NCI-H82 treated with DMSO at 0.1 percent for 48 hours (cell line): Measurements from ENCODE around the gene PTGFRN.

Experiments
- DNase-seq: peaks from one replicate; lab custom pipeline; 2025; ENCODE audit not compliant: unreplicated experiment; lab: John Stamatoyannopoulos, UW

The PTGFRN gene

DNA sequence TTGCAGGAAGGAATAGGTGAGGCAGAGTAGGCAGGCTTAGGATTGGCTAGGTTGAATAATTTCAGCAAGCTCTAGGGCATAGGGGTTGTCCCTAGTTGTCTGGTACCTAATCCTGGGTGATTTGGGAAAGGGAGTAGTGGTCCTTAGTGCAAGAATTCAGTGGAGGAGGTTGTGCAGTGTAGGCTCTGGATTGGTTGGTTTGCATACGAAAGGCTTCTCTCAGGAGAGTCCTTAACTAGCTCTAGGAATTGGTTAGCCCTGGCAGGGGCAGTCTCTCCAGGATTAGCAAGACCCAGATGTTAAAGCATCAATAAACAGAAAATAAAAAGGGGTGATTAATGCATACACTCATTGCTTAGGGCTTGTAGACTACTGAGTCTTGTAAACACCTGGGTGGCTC lies 82.2 kb downstream of the PTGFRN start:
- no peak for DNase-seq

DNA sequence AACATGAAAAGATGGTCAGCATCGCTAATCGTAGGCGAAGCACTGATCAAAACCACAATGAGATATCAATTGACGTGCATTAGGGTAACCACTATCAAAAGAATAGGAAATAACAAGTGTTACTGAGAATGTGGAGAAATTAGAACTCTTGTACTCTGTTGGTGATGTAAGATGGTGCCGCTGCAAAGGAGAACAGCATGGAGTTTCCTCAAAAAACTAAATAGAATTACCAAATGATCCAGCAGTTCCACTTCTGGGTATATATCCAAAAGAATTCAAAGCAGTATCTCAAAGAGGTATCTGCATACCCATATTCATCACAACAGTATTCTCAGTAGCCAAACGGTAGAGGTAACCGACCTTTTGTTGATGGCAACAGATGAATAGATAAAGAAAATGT lies 83.6 kb downstream of the PTGFRN start:
- no peak for DNase-seq

DNA sequence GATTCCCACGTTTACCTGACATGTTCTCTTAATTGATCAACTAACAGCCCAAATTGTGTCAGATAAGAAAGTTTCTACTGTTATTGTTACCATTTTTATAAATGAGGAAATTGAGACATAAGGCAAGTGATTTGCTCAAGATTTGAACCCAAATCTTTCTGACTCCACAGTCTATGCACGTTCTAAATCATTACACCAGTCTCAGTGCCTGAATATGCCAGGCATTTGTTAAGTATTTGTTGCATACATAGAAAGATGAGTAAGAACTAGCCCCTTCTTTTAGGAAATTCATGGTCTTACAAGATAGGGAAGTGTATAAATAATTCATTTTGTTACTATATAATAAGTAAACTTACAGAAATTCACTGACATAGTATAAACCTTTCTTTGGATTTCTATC lies 84.7 kb downstream of the PTGFRN start:
- DNase-seq, result no peak

DNA sequence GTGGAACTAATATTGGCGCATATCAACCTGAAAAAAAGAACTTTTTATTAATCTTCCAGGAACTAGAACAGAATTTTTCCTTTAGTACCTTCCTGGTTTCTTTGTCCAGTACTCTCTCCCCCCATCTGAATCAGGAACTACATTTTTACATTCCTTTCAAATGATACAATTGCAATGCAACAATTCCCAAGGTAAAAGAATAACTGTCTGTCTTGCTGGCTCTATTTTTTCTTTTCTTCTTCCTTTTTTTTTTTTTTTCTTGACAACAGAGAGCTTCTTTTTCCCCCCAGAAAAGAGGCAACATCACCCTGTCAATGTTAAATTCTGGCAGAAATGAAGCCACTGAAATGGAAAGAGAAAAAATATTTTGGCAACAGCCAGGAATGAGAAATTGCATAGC lies 87.3 kb downstream of the PTGFRN start:
- DNase-seq, result no peak

DNA sequence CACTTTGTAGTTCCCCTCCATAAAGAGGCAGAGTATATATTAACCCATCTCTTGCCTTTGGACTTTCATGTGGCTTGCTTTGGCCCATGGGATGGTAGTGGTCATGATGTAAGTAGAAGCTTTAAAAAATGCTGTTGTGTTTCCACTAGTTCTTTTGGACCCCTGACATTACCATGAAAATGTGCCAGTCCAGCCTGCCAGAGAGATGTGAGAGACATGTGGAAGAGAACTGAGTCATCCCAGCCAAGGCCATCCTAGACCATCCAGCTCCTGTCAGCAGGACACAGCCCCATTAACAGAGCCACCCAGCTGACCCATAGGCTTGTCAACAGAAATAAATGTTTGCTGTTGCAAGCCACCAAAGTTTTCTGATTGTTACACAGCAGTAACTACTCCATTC lies 87.9 kb downstream of the PTGFRN start:
- no peak for DNase-seq

DNA sequence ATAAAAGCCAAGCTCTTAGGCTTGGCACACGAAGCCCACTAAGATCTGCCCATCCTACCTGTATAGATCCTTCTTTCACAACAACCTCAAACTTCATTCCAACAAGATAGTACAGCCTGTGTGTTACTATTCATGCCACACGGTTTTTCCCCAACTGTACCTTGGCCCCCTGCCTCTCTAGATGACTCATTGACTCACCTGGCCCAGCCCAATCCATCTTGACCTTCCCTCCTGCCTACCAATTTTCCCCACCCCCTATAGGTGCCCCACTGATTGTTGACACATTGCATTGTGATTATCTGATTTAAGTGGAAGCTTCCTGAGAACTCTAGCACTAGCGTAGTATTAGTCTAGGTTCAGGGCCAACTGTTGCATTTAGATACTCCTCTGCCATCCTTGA lies 89.9 kb downstream of the PTGFRN start:
- no peak for DNase-seq

DNA sequence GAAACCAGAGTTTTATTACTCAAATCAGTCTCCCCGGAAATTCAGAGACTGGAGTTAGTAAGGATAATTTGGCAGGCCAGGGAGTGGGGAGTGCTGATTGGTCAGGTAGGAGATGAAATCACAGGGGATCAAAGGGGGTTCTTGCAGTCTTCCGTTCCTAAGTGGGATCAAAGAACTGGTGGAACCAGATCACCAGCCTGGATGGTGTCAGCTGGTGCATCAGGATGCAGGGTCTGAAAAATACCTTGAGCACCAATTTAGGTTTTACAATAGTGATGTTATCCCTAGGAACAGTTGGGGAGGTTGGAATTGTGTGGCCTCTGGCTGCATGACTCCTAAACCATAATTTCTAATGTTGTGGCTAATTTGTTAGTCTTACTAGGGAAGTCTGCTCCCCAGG lies 90.4 kb downstream of the PTGFRN start:
- DNase-seq, result no peak

DNA sequence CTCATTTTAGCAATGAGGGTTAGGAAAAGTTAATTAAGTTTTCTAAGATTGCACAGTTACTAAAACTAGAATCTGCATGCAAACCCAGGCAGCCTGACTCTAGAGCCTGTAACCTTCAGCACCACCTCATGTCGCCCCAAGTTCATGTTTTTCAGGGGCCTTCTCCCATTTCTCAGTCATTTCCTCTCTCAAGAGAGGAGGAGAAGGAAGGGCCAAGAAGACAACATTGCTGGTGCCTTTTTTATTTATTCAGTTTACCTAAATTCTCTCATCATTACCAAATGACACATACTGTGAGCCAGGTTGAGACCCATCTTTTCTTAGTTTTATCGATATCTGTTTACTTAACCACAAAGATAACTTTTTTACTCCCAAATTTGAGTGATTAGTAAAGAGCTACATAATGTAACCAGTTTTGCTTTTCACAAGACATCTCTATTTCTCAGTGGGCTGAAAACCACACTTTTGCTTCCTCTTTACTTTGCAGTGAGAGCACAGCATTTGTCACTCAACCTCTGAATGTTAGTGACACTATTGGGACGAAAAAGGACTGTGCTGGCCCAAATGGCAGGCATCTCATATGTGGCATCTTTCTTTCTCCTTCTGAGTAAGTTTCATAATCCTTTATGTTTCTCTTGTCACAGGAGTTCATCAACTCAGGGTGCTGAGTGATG lies 91.7 kb downstream of the PTGFRN start, which contains the start of gene CD101:
CD101 (plus strand) TSS at position 507 of the 674 bp plus-strand sequence; CDS start at position 565, 58 bp downstream.
- DNase-seq, result no peak

DNA sequence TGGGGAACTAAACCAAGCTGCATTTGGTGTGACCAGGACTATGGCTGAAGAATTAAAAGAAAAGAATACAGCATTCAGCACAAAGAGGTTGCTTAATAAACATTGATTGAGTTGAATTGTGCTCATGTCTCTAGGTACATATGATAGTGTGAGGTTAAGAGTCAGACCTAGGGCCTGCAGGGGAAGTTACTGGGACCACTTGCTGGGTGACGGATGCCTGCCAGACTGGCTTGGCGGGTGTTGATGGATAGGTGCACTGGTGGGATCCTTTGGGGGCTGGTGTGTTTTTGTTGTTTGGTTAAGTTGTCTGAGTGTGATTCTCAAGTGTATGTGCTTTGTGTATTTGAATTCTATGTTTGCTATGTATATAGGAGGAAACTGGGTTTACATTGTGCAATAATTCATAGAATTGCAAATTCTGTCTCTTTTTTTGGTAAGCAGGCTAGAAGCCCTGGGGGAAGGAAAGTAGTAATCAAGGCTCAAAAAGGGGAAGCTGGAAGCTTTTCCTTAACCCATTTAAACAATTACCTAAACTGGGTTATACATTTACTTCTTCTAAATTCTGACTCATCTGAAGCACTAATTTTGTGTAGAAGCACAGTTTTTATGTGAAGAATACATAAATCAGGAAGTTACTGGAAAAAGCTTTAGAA lies 93.6 kb downstream of the PTGFRN start:
- DNase-seq, result no peak

DNA sequence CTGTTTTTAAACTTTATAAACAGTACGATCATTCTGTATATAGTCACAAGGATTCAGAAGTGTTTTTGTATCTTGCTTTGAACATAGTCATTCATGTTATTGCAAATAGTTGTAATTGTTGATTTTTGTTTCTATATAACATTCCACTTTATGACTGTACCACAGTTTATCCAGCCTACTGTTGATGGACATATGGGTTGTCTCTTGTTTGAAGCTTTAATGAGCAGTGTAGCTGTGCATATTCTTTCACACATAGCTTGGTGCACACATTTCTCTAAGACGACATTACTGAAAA lies 98.0 kb downstream of the PTGFRN start:
- DNase-seq, result no peak

DNA sequence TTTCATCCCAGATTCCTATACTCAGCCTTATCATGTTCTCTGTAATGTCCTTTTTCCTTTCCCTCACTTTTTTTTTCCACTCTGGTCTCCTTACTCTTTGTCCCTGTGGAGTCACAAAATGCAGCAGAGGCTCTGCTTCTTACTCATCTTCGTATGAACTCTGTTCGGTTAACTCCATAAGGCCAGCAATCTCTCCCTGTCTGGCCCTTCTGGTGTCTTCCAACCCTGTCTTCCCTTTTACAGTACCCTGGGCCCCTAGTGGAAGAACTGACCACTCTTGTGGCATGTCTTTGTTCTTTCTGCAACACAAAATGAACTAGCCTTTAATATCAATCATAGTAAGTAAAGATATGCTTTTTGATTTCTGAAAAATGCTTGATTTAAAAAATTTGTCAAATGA lies 98.9 kb downstream of the PTGFRN start:
- DNase-seq, result no peak

DNA sequence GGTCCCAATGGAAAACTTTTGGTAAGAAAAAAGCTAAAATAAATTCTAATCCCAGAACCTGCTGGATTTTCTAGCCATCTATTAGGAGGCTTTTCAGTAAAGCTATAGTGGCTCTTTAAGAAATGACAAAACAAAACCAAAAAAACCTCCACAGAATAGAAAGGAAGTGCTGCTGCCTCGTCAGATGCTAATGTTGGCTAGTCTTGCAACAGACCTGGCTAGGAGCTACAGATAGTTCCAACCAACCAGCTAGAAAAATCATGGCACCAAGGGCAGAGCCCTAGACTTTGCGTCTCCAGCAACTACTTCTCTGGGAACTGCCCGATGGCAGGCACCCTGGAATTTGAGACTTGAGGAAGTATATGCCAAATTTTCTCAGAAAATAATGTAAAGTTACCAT lies 99.4 kb downstream of the PTGFRN start:
- no peak for DNase-seq

DNA sequence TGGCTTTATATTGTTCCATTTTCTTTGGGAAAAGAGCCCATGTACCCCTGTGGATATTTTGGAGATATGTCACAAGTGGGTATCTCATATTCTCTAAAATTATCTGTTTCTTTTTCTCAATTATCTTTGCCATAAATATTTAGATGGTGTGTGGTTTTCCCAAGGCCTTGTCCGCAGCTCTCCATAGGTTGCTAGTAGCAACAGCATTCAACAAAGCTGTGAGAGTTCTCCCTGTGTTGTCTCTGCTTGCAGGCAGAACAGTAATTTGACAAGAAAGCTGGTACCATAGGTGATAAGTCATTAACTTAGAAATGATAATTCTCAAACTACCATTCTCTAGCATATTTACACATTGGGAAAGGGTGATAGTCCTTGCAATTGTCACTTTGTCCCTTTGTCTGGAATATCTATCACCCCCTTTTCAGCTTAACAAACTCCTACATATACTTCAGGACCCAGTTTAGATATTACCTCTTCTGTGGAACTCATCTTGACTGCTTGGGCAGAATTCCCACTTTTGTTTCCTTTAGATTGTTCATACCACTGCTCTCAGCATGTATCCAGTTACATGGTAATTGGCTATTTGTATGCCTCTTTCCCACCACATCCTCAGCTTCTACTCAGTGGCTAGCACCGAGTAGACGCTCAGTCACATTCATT lies 100.7 kb downstream of the PTGFRN start:
- no peak for DNase-seq

DNA sequence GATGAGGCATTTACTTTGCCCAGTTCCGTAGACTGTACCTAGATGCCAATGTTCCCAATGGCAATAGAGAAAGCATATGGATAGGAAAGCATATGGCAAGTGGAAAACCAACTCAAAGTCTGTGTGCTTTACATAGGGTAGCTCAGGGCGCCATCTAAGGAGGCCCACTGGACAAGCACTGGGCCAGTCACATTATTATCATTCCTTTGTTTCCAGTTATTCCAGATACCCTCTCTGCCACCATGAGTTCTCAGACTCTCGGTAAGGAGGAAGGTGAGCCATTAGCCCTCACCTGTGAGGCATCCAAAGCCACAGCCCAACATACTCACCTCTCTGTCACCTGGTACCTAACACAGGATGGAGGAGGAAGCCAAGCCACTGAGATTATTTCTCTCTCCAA lies 101.6 kb downstream of the PTGFRN start:
- no peak for DNase-seq

DNA sequence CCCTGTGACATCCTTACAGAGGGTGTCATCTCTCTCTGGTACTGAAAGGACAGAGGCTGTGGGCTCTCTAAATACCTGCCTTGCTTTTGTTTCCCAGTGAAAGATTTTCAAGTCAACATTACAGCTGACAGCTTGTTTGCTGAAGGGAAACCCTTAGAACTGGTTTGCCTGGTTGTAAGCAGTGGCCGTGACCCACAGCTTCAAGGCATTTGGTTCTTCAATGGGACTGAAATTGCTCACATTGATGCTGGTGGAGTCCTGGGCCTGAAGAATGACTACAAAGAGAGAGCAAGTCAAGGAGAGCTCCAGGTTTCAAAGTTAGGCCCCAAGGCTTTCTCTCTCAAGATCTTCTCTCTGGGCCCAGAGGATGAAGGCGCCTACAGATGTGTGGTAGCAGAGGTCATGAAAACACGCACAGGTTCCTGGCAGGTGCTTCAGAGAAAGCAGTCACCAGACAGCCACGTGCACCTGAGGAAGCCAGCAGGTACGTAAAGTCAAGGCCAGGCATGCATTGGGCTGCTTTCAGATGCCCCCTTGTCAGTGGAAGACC lies 103.7 kb downstream of the PTGFRN start:
- DNase-seq, result no peak

DNA sequence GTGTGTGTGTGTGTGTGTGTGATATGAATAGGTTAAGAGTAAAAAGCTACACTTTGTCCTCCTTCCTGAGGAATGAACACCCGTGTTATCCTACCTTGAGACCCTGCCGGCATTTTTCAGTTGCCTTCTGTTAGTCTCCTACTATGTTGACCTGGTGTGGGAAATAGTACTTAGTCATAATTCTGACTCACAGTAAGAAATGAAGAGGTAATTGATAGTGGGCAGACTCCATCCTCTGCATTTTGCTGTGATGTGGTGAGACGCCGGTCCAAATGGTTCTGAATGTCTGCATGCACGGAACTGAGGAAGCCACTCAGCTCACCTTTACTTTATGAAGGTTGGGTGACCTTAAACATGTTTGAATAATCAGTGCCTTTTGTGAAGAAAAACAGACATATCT lies 104.5 kb downstream of the PTGFRN start:
- no peak for DNase-seq

DNA sequence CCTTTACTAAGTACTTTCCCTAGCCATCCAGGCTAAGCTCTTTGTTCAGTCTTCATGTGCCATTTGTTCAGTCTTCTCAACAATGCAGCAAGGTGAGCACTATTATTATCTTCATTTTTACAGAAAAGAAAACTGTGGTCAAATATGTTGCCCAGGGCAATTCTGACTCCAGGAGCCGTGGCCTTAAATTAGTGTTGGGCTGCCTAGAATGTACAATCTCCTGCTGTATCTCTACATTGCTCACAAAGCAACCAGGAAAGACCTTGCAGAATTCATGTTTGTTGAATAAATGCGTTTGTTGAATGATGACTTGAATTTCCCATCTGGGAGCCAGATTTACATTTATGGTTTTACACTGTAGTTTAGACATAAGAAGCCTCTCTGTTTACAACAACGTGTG lies 106.0 kb downstream of the PTGFRN start:
- no peak for DNase-seq

DNA sequence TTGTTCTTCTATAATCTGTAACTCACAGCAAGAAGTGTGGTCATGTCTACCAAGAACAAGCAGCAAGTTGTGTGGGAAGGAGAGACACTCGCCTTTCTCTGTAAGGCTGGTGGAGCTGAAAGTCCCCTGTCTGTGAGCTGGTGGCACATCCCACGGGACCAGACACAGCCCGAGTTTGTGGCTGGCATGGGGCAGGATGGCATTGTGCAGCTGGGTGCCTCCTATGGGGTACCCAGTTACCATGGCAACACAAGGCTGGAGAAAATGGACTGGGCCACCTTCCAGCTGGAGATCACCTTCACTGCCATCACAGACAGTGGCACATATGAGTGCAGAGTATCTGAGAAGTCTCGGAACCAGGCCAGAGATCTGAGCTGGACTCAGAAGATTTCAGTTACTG lies 107.3 kb downstream of the PTGFRN start:
- no peak for DNase-seq

DNA sequence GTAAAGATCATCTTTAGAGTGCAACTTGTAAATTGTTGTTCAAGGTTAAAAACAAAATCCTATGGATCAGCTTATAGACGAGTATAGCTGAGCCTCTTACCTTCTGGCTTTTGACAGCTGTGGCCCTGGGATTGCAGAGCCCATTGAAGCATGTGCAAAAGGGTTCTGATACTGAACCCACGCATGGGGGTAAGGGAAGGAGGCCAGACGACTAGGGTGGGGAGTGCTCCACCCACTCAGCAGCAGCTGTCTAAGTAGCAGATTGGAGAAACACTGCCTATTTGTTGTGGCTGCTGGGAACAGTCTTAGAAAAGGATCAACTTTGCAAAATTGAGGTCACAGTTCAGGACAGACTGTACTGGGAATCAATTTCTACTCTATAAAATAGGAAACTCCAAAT lies 107.9 kb downstream of the PTGFRN start:
- peak; percentile 93 for DNase-seq

DNA sequence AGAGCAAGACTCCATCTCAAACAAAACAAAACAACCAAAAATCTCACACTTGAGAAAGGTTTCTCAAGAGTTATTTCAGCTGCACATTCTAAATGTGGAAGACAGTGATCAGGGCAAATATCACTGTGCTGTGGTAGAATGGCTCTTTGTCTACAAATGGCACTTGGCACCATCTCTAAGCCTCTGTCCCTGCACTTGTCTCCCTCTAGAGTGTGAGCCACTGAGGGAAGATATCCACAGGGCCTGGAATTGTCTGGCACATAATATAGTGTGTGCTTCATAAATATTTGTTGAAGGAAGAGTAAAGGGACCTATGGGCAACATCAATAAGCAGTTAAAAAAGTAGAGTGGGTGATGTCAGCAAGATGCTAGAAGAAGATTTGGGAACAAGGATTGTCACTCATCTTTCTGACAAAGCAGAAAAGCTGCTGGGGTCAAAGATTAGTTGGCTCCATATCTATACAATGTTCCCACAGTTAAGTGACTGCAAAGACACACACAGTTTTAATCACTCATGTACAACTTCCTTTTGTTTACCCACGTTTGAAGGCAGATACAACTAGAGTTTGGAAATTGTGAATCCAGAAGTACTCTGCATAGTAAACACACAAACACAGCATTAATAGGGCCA lies 110.9 kb downstream of the PTGFRN start:
- DNase-seq, result no peak

DNA sequence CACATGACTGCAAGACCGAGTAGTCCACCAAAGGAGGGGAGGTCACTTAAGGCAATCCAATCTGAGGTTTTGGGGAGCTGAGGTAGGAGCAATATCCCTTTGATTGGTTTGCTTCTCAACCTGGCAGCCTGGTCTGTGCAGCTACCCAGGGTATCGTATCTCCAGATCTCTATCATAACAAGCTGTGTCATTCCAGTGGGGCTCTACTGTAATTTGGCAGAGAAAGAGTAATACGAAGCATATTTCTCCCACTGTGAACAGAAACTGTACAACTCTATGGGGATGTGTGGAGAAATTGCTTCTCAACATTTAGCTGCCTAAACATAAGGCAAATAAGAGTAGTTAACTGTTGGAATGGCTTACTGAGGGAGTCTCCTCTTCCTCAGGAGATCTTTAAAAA lies 112.4 kb downstream of the PTGFRN start:
- no peak for DNase-seq

DNA sequence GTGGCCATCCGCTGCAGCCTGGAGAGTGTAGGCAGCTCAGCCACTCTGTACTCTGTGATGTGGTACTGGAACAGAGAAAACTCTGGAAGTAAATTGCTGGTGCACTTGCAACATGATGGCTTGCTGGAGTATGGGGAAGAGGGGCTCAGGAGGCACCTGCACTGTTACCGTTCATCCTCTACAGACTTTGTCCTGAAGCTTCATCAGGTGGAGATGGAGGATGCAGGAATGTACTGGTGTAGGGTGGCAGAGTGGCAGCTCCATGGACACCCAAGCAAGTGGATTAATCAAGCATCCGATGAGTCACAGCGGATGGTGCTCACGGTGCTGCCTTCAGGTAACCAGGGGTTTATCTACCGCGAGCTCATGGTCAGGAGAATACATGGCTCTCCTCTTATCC lies 115.9 kb downstream of the PTGFRN start:
- no peak for DNase-seq
